HL-60 (cell line): ENCODE measurements around the gene WFDC6.

Source experiments
- POLR2AphosphoS5 ChIP-seq: IDR thresholded peaks from 2 replicates; pipeline ENCODE4 v1.6.1; 2012; ENCODE audit warnings: low read depth
- TF ChIP-seq, protein P1 (sequence below): IDR thresholded peaks from one replicate; pipeline ENCODE4 v1.5.1; 2011; ENCODE audit warnings: low read length, control low read depth, inconsistent platforms; ENCODE audit not compliant: insufficient read depth

DNA sequence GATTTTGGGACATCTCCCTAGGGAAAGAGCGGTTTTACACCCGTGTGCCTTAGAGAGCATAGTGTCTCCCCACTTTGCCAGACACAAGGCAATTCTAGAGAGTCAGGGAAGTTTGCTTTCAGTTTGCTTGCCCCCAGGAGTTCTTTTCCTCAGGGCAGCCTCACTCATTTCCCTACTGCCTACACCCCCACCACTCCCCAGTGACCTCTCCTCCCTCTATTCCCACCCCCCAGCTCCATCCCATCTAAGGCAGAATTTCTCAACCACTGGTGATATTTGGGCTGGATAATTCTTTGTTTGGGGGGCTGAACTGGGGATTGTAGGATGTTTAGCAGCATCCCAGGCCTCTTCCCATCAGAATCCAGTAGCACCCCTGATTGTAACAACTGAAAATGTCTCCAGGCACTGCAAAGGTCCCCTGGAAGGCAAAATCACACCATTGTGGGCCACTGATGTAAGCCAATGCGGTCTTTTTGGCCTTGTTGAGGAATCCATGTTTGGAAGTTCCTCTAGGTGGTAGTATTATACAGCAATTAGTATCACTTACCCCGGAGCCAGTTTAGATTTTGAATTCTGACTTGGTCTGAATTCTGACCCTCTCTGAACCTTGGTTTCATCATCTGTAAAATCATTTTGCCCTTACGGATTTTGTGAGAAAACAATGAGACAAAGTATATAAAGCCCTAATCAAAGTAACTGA, 6.6 kb upstream of the WFDC6 start:
- TF ChIP-seq POLR2AphosphoS5, result no peak
- TF ChIP-seq, protein P1, sequence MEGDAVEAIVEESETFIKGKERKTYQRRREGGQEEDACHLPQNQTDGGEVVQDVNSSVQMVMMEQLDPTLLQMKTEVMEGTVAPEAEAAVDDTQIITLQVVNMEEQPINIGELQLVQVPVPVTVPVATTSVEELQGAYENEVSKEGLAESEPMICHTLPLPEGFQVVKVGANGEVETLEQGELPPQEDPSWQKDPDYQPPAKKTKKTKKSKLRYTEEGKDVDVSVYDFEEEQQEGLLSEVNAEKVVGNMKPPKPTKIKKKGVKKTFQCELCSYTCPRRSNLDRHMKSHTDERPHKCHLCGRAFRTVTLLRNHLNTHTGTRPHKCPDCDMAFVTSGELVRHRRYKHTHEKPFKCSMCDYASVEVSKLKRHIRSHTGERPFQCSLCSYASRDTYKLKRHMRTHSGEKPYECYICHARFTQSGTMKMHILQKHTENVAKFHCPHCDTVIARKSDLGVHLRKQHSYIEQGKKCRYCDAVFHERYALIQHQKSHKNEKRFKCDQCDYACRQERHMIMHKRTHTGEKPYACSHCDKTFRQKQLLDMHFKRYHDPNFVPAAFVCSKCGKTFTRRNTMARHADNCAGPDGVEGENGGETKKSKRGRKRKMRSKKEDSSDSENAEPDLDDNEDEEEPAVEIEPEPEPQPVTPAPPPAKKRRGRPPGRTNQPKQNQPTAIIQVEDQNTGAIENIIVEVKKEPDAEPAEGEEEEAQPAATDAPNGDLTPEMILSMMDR, result no peak
